Loucy (cell line): Measurements from ENCODE around the gene FOXK1.

Source experiments
- H2AFZ ChIP-seq: fragments of 200-600 bp; sonication (generic); 2 replicates; pipeline ENCODE4 v1.6.0; 2016; ENCODE audit warnings: antibody characterized with exemption, mild to moderate bottlenecking, low read length, moderate library complexity
- H3F3A ChIP-seq: fragments of 200-600 bp; 2 replicates; pipeline ENCODE4 v1.6.0; 2016; ENCODE audit warnings: antibody characterized with exemption, low read depth, mild to moderate bottlenecking
- H3K27me3 ChIP-seq: fragments of 200-600 bp; sonication (generic); 2 replicates; pipeline ENCODE4 v1.6.1; 2014; ENCODE audit warnings: low read length, mild to moderate bottlenecking; ENCODE audit not compliant: insufficient read depth, poor library complexity, severe bottlenecking
- H3K36me3 ChIP-seq: fragments of 200-600 bp; sonication (generic); 2 replicates; pipeline ENCODE4 v1.6.1; 2016; ENCODE audit warnings: low read length; ENCODE audit not compliant: insufficient read depth
- H3K4me1 ChIP-seq: fragments of 200-600 bp; sonication (generic); 2 replicates; pipeline ENCODE4 v1.5.1; 2014; ENCODE audit warnings: low read length, mild to moderate bottlenecking; ENCODE audit not compliant: insufficient read depth, poor library complexity, severe bottlenecking
- H3K4me2 ChIP-seq: fragments of 200-600 bp; sonication (generic); 2 replicates; pipeline ENCODE4 v1.6.0; 2014; ENCODE audit warnings: antibody characterized with exemption, low read length, low read depth, mild to moderate bottlenecking; ENCODE audit not compliant: poor library complexity, severe bottlenecking
- H3K4me3 ChIP-seq: fragments of 200-600 bp; sonication (generic); 2 replicates; pipeline ENCODE4 v1.5.1; 2014; ENCODE audit warnings: low read length, mild to moderate bottlenecking, mixed read lengths; ENCODE audit not compliant: poor library complexity, severe bottlenecking
- H3K79me2 ChIP-seq: fragments of 200-600 bp; sonication (generic); 2 replicates; pipeline ENCODE4 v1.6.1; 2014; ENCODE audit warnings: low read length; ENCODE audit not compliant: insufficient read depth
- H3K9ac ChIP-seq: fragments of 200-600 bp; sonication (generic); 2 replicates; pipeline ENCODE4 v1.6.0; 2014; ENCODE audit warnings: mild to moderate bottlenecking, low read depth, low read length, moderate library complexity; ENCODE audit not compliant: poor library complexity, severe bottlenecking
- H3K9me2 ChIP-seq: fragments of 200-600 bp; sonication (generic); replicated peaks from 2 replicates; pipeline ENCODE4 v1.6.1; 2016; ENCODE audit warnings: low read depth, low read length, mixed read lengths
- H3K9me3 ChIP-seq: fragments of 200-600 bp; sonication (generic); 2 replicates; pipeline ENCODE4 v1.6.1; 2014; ENCODE audit warnings: mild to moderate bottlenecking, antibody characterized with exemption, low read length, low read depth; ENCODE audit not compliant: insufficient read depth
- H4K20me1 ChIP-seq: fragments of 200-600 bp; sonication (generic); 2 replicates; pipeline ENCODE4 v1.6.0; 2014; ENCODE audit warnings: antibody characterized with exemption, low read length, mild to moderate bottlenecking; ENCODE audit not compliant: insufficient read depth, poor library complexity, severe bottlenecking
- EZH2phosphoT487 ChIP-seq: fragments of 200-600 bp; IDR thresholded peaks from 2 replicates; pipeline ENCODE4 v1.6.1; 2018; ENCODE audit warnings: antibody characterized with exemption, mild to moderate bottlenecking, moderate library complexity, borderline replicate concordance
- TF ChIP-seq, protein P1 (sequence below): fragments of 200-600 bp; sonication (generic); conservative IDR thresholded peaks from 2 replicates; pipeline ENCODE4 v1.5.1; 2014; ENCODE audit warnings: mild to moderate bottlenecking, antibody characterized with exemption, low read length

The FOXK1 gene

DNA sequence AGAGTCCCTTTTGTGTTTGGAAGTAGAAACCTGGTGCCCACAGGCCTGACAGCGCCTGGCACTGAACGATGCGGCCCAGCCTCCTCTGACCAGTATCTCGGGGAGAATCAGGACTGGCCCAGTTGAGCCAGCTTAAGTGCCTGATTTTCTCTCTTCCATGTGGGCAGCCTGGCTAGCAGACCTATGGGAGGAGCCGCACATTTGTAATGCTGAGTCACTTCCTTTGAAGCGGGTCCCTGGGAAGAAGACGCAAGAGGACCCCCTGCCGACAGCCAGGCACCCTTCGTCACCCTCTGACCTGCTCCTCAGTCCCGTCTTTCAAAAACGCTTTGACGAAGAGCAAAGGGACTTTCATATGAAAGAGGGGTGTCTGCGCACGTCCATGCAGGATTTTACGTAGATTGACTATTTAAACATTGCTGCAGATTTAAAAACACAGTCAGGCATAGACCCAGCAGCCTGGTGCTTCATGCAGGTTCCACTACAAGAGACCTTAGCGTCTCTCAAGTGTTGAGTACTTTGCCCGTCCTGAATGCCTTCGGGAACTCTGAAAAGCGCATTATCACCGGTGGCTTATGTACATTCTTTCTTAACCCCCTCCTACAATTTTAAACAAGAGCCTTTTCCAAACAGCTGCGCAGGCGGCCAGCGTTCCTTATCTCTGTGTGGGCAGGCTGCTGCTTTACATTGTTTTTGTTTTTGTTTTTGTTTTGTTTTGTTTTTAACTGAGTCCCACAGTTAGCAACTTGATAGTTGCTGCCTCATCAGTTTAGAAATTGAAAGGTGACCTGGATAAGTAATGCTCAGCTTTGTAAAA is 56.8 kb downstream of the FOXK1 start:
- no peak overlapping the region for H2AFZ ChIP-seq
- no peaks in the 10 kb centered on the region for H3K9me2 ChIP-seq
- H3K27me3 ChIP-seq, result no peaks in the 10 kb centered on the region
- peaks cover 15% of the 10 kb centered on the region for H4K20me1 ChIP-seq
- TF ChIP-seq, protein P1, sequence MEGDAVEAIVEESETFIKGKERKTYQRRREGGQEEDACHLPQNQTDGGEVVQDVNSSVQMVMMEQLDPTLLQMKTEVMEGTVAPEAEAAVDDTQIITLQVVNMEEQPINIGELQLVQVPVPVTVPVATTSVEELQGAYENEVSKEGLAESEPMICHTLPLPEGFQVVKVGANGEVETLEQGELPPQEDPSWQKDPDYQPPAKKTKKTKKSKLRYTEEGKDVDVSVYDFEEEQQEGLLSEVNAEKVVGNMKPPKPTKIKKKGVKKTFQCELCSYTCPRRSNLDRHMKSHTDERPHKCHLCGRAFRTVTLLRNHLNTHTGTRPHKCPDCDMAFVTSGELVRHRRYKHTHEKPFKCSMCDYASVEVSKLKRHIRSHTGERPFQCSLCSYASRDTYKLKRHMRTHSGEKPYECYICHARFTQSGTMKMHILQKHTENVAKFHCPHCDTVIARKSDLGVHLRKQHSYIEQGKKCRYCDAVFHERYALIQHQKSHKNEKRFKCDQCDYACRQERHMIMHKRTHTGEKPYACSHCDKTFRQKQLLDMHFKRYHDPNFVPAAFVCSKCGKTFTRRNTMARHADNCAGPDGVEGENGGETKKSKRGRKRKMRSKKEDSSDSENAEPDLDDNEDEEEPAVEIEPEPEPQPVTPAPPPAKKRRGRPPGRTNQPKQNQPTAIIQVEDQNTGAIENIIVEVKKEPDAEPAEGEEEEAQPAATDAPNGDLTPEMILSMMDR, result no peak
- TF ChIP-seq EZH2phosphoT487, result no peak
- H3K4me2 ChIP-seq, result no peak overlapping the region
- peaks cover 29% of the 10 kb centered on the region; the same call in 1 of the 2 replicates for H3K36me3 ChIP-seq
- no peaks in the 10 kb centered on the region for H3F3A ChIP-seq
- H3K9me3 ChIP-seq, result no peaks in the 10 kb centered on the region
- no peak overlapping the region for H3K9ac ChIP-seq
- no peak overlapping the region for H3K4me3 ChIP-seq
- H3K4me1 ChIP-seq, result no peaks in the 10 kb centered on the region
- H3K79me2 ChIP-seq, result peaks cover 11% of the 10 kb centered on the region; the same call in 1 of the 2 replicates

- H3K4me1 ChIP-seq, result no peaks in the 10 kb centered on the region
- H3K9me2 ChIP-seq, result no peaks in the 10 kb centered on the region
- peaks cover 11% of the 10 kb centered on the region; the same call in 1 of the 2 replicates for H3K79me2 ChIP-seq
- no peak overlapping the region for H3K9ac ChIP-seq
- H3K4me3 ChIP-seq, result no peak overlapping the region
- H4K20me1 ChIP-seq, result peaks cover 10% of the 10 kb centered on the region
- H2AFZ ChIP-seq, result no peak overlapping the region
- H3K9me3 ChIP-seq, result no peaks in the 10 kb centered on the region
- no peak overlapping the region for H3K4me2 ChIP-seq
- no peak for TF ChIP-seq EZH2phosphoT487
- TF ChIP-seq, protein P1, result no peak
- H3F3A ChIP-seq, result no peaks in the 10 kb centered on the region
- H3K36me3 ChIP-seq, result peaks cover 33% of the 10 kb centered on the region; the same call in 1 of the 2 replicates
- no peaks in the 10 kb centered on the region for H3K27me3 ChIP-seq
Observed at GRCh38 chr7:4739528-4739992, 57.5 kb downstream of the FOXK1 start.

DNA sequence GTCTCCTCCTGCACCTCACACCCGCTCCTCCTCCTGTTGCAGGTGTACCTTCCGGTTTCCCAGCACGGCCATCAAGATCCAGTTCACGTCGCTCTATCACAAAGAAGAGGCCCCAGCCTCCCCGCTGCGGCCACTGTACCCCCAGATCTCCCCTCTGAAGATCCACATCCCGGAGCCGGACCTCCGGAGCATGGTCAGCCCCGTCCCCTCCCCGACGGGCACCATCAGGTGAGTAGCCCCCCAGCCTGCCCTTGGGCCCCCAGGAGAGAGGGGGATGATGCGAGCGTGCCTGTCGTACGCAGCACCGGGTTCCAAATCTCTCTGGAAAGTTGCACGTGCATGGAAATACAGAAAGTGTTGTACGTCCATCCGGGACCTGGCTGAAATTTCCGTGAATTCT is 58.7 kb downstream of the FOXK1 start:
- no peaks in the 10 kb centered on the region for H3K4me1 ChIP-seq
- H3K9me2 ChIP-seq, result no peaks in the 10 kb centered on the region
- H3K36me3 ChIP-seq, result peaks cover 33% of the 10 kb centered on the region; the same call in 1 of the 2 replicates
- H3K79me2 ChIP-seq, result peaks cover 7% of the 10 kb centered on the region; the same call in 1 of the 2 replicates
- no peaks in the 10 kb centered on the region for H3F3A ChIP-seq
- no peaks in the 10 kb centered on the region for H3K9me3 ChIP-seq
- peaks cover 4% of the 10 kb centered on the region for H4K20me1 ChIP-seq
- H2AFZ ChIP-seq, result no peak overlapping the region
- TF ChIP-seq, protein P1, result no peak
- no peak for TF ChIP-seq EZH2phosphoT487
- no peak overlapping the region for H3K4me3 ChIP-seq
- no peak overlapping the region for H3K9ac ChIP-seq
- H3K27me3 ChIP-seq, result no peaks in the 10 kb centered on the region
- no peak overlapping the region for H3K4me2 ChIP-seq
